Gastroesophageal sphincter (tissue), 3 donors: ENCODE measurements around the gene PKHD1.

Experiments used
- POLR2A ChIP-seq, 2 donors: fragments of 450-650 bp; IDR thresholded peaks; one replicate each; pipeline ENCODE4 v1.6.1; 2017; ENCODE audit warnings: antibody characterized with exemption in 2 of 2, mild to moderate bottlenecking in 2 of 2, moderate library complexity in 1 of 2
- POLR2AphosphoS5 ChIP-seq: sonication (generic); formaldehyde crosslinking; IDR thresholded peaks from one replicate; pipeline ENCODE4 v1.6.1; 2017; ENCODE audit warnings: antibody characterized with exemption
- TF ChIP-seq, protein P1 (sequence below), 4 experiments: fragments of 200-600 bp in 2 of 4; fragments of 450-650 bp in 2 of 4; sonication (generic) in 1 of 4; IDR thresholded peaks; one replicate each; pipeline ENCODE4 v1.5.1; 2017 to 2019; ENCODE audit warnings: antibody characterized with exemption in 4 of 4, mild to moderate bottlenecking in 2 of 4, moderate library complexity in 2 of 4

DNA sequence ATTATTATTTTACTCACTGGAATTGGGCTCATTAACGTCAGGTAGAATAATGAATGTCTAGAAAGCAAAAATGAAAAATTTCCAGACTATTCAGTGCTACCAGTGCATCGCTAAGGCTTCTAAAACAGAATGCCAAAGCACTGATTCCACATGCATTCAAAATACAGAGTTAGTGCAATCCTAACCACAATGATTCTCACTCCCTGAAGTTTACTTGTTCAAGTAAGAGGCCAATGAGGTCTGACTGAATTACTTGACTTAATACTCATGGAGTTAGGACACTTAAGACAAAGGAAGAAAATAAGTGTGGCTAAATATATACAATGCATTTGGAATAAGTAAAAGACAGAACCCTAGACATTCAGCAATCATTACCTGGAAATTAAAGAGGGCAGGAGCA lies 220.5 kb downstream of the PKHD1 start:
- TF ChIP-seq POLR2A (IDR thresholded peaks at IDR 0.05) (no peak), POLR2AphosphoS5 (no peak)
- TF ChIP-seq, protein P1, sequence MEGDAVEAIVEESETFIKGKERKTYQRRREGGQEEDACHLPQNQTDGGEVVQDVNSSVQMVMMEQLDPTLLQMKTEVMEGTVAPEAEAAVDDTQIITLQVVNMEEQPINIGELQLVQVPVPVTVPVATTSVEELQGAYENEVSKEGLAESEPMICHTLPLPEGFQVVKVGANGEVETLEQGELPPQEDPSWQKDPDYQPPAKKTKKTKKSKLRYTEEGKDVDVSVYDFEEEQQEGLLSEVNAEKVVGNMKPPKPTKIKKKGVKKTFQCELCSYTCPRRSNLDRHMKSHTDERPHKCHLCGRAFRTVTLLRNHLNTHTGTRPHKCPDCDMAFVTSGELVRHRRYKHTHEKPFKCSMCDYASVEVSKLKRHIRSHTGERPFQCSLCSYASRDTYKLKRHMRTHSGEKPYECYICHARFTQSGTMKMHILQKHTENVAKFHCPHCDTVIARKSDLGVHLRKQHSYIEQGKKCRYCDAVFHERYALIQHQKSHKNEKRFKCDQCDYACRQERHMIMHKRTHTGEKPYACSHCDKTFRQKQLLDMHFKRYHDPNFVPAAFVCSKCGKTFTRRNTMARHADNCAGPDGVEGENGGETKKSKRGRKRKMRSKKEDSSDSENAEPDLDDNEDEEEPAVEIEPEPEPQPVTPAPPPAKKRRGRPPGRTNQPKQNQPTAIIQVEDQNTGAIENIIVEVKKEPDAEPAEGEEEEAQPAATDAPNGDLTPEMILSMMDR (IDR thresholded peaks at IDR 0.05): no peak
